CD4-positive, alpha-beta T cell treated with Interleukin-4 for 1 hour (primary cell): ENCODE measurements around the gene FBXO47.
"Not testable (repeated sequence)": the region's sequence is repeated elsewhere in the genome, so short reads cannot be mapped to it uniquely, and the experiment has no call there.

Experiments
- DNase-seq, 2 donors: peaks; one replicate each; pipeline ENCODE4 v3.0.0-alpha.2; 2020 to 2022

The FBXO47 gene

DNA sequence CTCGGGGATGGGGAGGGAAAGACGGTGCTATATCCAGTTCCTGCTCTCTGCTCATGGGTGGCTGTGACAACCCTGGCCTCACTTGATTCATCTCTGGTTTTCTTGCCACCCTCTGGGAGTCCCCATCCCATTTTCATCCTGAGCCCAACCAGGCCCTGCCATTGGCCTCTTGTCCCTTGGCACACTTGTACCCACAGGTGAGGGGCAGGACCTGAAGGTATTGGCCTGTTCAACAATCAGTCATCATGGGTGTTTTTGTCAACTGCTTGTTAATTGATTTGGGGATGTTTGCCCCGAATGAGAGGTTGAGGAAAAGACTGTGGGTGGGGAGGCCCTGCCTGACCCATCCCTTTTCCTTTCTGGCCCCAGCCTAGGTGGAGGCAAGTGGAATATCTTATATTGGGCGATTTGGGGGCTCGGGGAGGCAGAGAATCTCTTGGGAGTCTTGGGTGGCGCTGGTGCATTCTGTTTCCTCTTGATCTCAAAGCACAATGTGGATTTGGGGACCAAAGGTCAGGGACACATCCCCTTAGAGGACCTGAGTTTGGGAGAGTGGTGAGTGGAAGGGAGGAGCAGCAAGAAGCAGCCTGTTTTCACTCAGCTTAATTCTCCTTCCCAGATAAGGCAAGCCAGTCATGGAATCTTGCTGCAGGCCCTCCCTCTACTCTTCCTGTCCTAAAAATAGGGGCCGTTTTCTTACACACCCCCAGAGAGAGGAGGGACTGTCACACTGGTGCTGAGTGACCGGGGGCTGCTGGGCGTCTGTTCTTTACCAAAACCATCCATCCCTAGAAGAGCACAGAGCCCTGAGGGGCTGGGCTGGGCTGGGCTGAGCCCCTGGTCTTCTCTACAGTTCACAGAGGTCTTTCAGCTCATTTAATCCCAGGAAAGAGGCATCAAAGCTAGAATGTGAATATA lies 46.6 kb downstream of the FBXO47 start:
- no peak for DNase-seq

DNA sequence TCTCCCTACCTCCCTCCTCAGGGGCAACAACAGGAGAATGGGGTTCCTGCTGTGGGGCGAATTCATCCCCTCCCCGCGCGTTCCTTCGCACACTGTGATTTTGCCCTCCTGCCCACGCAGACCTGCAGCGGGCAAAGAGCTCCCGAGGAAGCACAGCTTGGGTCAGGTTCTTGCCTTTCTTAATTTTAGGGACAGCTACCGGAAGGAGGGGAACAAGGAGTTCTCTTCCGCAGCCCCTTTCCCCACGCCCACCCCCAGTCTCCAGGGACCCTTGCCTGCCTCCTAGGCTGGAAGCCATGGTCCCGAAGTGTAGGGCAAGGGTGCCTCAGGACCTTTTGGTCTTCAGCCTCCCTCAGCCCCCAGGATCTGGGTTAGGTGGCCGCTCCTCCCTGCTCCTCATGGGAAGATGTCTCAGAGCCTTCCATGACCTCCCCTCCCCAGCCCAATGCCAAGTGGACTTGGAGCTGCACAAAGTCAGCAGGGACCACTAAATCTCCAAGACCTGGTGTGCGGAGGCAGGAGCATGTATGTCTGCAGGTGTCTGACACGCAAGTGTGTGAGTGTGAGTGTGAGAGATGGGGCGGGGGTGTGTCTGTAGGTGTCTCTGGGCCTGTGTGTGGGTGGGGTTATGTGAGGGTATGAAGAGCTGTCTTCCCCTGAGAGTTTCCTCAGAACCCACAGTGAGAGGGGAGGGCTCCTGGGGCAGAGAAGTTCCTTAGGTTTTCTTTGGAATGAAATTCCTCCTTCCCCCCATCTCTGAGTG lies 47.7 kb downstream of the FBXO47 start:
- peak in 1 of 2 donors; percentile 7 for DNase-seq

DNA sequence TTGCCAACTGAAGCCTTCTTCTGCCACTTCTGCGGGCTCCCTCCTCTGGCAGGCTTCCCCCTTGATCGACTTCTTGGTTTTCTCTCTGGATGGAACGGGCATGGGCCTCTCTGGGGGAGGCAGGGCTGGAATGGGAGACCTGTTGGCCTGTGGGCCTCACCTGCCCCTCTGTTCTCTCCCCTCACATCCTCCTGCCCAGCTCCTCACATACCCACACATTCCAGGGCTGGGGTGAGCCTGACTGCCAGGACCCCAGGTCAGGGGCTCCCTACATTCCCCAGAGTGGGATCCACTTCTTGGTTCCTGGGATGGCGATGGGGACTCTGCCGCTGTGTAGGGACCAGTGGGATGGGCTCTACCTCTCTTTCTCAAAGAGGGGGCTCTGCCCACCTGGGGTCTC lies 48.3 kb downstream of the FBXO47 start:
- DNase-seq: no peak

DNA sequence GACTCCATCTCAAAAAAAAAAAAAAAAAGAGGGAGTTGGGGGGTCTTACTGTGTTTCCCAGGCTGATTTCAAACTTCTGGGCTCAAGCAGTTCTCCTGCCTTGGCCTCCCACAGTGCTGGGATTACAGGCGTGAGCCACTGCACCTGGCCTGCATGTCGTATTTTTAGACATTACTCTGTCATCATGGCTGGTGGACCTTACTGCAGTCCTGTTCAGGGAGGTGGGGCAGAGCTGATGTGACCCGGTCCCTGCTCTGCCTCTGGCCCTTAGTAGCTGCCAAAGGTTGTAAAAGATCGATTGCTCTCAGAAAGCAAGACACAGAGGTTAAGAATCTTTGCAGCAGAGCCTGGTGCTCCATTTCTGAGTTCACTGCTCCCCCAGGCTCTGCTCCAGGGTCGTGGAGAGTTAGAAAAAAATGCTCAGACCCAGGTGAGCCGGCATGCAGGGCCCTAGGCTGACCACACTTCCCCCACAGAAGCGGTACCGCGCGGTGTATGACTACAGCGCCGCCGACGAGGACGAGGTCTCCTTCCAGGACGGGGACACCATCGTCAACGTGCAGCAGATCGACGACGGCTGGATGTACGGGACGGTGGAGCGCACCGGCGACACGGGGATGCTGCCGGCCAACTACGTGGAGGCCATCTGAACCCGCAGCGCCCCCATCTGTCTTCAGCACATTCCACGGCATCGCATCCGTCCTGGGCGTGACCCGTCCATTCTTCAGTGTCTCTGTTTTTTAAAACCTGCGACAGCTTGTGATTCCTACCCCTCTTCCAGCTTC lies 48.9 kb downstream of the FBXO47 start:
- DNase-seq: peak in 1 of 2 donors; percentile 10

DNA sequence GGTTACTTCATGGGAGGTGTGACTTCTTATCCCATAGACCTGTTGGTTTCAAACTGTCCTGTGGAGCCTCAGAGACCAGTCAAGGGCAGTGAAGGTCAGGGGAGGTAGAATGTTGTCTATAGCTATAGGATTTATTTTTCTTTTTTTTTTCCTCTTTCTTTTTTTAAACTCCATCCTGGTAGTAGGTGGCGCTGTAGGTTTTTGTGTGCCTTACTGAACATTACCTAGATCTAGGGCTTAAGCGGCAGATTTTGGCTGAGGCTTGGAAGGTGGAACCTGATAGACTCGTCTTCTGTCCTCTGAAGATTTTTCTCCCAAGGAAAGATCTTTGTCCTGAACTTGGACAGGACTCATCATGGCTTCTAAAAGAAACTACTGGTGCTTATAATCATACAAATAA lies 49.9 kb downstream of the FBXO47 start:
- DNase-seq: peak in 1 of 2 donors; percentile 5

DNA sequence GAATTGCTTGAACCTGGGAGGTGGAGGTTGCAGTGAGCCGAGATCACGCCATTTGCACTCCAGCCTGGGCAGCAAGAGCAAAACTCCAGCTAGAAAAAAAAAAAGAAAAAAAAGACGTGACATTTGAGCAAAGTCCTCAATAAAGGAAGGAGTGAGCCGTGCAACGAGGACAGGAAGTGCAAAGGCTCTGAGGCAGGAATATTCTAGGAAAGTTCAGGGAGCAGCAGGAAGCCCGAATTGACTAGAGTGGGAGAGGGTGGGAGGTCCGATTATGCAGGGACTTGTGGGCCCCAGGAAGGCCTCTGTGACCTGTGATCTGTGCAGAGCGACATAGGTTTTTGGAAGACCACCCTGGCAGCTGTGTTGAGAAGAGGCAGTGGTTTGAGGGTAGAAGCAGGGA lies 50.4 kb downstream of the FBXO47 start:
- no peak for DNase-seq

DNA sequence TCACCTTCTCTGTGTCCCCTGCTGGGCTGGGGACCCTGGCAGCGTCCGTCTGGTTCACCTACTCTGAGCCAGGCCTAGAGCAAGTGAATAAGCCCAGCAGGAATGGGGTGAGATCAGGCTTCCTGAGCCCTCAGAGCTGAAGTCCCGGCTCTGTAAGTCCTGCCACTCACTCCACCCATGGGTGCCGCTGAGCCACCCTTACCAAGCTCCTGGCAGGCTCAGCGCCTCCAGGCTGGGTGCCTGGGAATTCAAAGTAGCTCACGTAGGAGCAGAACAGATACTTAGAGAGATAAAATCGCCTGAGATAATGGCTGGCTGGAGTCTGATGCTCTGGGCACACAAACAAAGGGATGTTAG lies 51.6 kb downstream of the FBXO47 start:
- no peak for DNase-seq

DNA sequence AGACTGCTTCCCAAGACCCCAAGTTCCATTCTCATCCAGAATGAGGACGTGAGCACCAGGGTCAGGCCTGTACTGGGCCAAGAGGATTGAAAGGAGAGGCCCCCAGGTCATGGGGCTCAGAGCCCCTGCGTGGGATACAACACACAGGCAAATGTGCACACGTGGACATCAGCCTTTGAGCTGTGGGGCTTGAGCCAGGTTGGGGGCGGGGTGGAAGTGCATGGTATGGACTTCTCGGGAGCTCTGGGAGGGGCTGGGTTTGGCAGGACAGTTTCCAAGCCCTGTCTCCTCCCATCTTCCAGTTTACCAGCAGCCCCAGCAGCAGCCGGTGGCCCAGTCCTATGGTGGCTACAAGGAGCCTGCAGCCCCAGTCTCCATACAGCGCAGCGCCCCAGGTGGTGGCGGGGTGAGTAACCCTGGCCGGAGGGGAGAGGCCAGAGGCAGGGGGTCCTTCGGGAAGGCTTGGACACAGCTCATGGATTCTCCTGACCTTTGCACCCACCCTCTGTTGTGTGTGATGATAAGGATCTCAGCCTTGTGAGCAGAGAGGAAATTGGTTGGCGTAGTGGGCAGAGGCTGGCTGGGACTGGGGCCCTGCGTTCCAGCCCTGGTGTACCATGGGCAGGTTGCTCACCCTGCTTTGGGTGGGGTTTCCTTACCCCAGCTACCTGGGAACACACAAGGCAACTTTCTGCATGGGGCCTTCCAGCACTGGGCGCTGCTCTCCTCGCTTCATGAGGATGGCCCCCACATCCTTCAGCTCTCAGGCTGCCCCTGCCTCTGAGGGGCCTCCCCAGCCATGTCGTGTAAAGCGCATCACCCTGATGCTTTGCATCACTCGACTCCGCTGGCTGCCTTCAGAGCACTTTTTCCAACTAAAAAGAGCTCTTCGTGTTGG lies 52.2 kb downstream of the FBXO47 start:
- peak in 1 of 2 donors; percentile 5 for DNase-seq

DNA sequence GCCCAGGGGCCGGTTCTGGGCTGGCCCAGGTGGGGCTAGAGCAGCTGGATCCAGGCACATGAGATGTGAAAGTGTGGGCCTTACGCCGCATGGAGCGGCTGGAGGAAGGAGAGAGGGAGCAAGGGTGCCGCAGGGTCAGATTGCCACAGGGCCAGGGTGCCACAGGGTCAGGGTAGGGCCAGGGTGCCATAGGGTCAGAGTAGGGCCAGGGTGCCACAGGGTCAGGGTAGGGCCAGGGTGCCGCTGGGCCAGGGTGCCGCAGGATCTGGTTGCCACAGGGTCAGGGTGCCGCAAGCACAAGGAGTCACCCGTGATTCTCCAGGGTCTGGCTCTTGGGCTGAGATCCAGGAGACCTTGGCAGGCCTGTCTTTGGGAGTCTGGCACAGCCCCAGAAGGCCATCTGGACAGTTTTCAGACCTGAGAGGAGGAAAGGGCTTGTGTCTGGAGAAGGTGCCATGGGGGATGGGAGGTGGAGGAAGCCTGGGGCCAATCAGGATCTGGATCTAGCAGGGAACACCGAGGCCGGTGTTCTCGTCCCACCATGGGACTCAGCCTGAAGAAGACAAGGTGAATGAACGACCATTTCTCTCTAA lies 54.9 kb downstream of the FBXO47 start:
- DNase-seq: no peak

DNA sequence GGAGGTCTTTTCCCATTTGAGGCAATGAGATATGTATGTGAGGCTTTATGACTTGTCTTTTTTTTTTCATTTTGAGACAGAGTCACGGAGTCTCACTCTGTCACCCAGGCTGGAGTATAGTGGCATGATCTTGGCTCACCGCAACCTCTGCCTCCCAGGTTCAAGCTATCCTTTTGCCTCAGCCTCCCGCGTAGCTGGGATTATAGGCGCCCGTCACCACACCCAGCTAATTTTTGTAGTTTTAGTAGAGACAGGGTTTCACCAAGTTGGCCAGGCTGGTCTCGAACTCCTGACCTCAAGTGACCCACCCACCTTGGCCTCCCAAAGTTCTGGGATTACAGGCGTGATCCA lies 55.5 kb downstream of the FBXO47 start:
- not testable (repeated sequence) for DNase-seq

DNA sequence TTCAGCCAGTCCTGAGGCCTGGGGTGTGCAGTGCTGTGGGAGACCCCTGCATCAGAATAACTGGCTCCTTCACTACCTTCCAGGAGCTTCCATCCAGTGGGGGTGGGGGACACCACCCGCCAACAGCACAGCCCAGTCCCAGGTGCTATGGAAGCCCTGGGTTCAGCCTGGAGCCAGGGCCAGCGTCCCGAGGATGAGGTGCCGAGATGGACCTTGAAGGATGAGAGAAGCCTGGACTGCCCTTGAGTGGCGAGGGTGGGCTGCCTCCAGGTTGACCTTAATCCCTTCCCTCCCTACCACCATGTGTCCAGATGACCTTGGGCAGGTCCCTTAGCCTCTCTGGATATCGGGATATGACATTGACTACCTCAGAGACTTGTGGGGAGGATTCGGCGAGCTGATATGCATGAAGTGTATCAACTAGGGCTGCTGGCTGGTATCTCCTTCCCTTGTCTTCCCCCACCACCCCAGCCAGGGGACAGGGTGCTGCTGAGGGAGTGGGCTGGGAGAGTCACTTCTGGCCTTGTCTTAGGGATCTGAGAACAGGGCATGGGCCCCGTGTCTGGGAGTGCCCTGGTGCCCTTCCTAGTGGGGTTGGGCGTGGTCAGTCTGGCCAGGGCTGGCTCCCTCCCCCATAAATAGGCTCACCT lies 56.0 kb downstream of the FBXO47 start:
- DNase-seq: no peak

DNA sequence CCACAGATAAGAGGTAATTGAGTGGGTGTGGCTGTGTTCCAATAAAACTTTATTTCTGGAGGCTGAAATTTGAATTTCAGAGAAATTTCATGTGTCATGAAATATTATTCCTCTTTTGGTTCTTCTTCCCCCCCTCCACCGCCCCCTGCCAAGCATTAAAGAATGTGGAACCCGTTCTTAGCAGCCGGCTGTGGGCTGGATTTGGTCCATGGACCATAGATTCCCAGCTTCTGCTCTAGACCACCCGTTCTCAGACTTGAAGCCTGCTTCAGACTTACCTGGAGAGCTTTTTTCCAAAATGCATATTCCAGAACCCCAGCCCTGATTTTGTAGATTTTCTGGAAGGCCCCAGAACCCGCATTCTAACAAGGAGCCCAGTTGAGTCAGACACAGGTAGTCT lies 56.9 kb downstream of the FBXO47 start:
- no peak for DNase-seq

DNA sequence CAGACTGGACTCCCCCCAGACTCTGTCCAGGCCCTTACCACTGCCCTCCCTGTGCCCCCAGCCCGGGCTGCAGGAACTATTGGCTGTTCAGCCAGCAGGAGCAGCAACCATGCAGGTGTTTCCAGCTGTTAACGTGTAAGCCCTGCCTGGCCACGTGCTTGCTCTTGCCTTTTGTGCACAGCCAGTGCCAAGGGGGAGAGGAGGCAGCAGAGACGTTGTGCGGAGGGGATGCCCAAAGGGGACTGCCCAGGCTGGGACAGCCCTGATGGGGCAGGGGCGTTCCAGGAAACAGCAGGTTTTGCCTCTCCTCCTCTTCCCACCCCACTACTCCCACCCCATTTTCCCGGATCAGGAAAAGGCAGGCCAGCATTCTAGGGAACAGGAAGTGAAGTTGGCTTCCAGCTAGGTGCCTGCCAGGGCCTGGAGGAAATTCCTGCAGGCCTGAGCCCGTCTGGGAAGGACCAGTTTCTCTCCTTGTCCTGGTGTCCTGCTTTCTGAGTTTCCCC lies 58.5 kb downstream of the FBXO47 start:
- no peak for DNase-seq

DNA sequence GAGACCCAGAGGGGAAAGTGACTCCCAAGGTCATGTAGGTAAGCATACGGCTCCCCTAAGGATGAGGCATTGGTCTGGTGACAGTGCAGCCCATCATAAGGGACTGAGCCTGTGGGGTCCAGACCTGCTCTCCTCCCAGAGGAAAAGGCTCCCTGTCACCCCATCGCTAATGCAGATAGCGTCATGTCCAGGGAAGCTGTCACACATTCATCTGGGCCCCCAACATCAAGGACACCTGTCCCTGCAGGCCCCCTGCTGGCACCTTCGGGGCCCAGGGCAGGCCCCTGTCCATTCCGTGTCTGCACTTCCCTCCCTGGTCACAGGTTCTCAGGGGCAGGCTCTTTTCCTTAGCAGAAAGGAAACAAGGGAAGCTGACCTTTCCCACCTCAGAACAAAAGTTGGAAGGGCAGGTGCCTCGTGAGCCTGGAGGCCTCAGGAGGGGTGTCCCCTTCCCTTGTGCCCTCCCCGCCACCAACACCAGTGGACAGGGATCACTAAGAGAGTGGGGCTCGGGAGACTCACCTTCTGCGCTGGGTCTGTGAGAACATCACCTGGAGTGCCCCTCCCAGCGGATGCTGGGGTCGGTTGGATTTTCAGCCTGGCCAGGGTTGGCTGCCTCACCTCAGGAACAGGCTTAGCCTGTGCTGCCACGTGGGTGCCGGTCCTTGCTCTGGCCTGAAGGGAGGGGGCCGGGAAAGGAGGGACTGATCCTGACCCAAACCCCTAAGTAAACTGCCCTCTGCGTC lies 59.1 kb downstream of the FBXO47 start:
- DNase-seq: no peak

DNA sequence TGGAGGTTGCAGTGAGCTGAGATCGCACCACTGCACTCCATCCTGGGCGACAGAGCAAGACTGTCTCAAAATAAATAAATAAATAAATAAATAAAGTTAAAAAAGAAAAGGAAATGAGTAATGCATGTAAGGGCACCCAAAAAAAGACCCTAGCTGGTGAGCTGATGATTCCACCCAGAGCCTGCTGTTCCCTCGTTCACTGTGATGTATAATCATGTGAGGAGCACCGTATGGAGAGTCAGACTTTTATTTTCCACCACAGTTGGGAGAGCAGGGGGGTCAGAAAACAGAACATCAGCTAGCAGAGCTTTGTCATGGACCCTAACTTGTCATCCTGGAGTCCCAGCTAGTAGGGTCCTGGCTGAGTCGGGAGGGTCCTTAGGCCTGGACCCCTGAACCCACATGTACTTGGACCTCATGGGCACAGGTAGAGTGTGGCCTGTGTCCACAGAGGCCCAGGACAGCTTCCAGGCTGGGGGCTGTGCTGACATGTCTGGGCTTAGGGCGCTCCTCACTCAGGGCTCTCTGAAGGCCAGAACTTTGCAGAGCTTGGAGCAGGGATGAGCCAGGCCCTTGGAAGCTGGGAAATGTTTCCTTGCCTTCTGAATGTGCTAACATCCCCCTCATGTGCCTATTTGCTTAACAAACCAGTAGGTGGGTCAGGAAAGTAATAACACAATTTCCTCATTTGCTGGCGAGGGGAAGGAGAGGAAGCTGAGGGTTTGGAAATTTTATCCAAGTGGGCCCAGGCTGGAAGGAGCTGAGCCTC lies 60.6 kb downstream of the FBXO47 start:
- no peak for DNase-seq

DNA sequence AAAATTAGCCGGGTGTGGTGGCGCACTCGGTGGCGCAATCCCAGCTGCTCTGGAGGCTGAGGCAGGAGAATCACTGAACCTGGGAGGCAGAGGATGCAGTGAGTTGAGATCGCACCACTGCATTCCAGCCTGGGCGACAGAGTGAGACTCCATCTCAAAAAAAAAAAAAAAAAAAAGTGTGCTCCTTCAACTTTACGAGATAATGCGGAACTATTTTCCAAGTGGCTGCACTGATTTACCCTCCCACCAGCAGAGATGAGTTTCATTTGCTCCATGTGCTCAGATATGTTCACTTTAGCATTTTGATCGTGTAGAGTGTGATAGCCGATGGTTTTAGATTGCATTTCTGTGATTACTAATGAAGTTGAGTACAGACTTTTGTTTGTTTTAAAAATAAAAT lies 61.8 kb downstream of the FBXO47 start:
- no peak for DNase-seq

DNA sequence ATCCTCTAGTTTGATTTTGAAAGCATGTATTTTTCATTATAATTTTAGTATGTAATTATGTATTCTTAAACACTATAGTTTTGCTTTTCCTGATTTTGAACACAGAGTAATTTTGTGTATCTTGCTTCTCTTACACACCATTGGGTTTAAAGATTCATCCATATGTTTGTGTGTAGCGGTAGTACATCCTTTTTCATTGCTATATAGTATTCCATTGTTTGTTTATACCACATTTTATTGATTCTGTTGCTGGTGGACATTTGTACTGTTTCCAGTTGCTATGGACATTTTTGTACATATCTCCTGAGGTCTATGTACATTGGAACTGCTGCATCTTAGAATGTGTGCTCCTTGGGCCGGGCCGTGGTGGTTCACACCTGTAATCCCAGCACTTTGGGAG lies 62.3 kb downstream of the FBXO47 start:
- DNase-seq: no peak

DNA sequence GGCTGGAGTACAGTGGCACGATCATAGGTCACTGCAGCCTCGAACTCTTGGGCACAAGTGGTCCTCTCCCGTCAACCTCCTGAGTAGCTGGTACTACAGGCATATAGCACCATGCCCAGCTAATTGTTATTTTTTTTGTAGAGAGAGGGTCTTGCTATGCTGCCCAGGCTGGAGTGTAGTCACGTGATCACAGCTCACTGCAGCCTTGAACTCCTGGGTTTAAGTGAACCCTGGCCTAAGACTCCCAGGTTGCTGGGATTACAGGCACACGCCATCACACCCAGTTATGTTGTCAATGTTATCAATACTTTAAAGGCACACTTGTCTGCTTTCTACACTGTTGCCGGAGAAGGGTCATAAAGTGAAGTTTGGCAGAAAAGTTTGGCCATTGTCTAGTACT lies 63.8 kb downstream of the FBXO47 start:
- DNase-seq: no peak

DNA sequence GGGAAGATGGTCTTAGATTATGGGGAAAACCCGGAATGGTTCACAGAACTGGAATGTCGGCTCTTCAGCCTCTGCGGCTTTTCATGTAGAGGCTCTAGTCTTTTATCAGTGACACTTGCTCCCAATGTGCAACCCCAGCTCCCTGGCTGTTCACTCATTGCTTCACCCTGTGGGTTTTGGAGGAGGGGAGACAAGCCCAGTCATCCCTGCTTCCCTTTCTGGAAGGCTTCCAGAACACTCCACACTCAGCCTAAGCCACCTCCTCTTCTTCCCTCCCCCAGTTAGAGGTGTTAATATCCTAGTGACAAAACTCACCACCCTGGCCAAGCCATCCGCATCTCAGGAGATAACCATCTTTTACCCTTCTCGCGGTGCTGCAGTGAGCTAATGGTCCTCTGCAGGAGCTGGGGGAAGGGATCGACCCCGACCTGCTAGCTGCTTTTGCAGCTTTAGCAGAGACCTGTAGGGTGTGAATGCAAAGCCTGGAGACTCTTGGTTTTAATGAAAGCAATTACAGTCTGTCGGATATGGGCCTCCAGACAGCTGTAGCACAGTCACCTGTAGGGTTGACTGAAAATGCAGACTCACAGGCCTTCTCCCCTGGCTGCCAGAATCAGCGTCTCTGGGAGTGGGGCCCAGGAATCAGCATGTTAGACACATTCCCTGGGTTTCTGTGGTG lies 66.1 kb downstream of the FBXO47 start:
- DNase-seq: peak; percentile 49 to 66
